GM12892 (cell line): ENCODE measurements around the gene KPTN.
"Not testable (repeated sequence)": the region's sequence is repeated elsewhere in the genome, so short reads cannot be mapped to it uniquely, and the experiment has no call there.

Experiments
- POLR2AphosphoS5 ChIP-seq: IDR thresholded peaks from 2 replicates; pipeline ENCODE4 v1.6.1; 2011; ENCODE audit warnings: low read depth, low read length, control low read depth
- TAF1 ChIP-seq: IDR thresholded peaks from 2 replicates; pipeline ENCODE4 v1.6.1; 2011; ENCODE audit warnings: low read depth, mild to moderate bottlenecking, control low read depth, low read length, borderline replicate concordance

DNA sequence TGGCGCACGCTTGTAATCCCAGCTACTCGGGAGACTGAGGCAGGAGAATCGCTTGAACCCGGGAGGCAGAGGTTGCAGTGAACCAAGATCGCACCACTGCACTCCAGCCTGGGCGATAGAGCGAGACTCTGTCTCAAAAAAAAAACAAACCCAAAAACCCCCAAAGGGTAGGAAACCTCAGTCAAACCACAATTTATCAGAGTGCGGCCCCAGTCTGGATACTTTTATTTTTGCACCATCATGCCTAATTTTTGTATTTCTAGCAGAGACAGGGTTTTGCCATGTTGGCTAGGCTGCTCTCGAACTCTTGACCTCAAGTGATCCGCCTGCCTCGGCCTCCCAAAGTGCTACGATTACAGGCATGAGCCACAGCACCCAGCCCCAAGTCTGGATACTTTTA is 2.2 kb upstream of the KPTN start:
- not testable (repeated sequence) for TF ChIP-seq TAF1, POLR2AphosphoS5
